CD4-positive, CD25-positive, alpha-beta regulatory T cell (primary cell): ENCODE results near the gene APOF. TPM values are rescaled to one million over a fixed set of nuclear protein-coding genes. Genes with fewer than 3 reads are reported as not detected.

Experiments used
- polyA plus RNA-seq, 4 donors: library from polyadenylated mRNA; unstranded; fragments of 300-500 nt; fragmentation: Illumina TruSeq; gene quantifications; one replicate each; pipeline ENCODE4 v1.2.3, GENCODE V29; 2021
- total RNA-seq: library from RNA; stranded (reverse); gene quantifications from one replicate; pipeline ENCODE4 v1.2.3, GENCODE V29; 2022

APOF gene
- total and polyA plus RNA-seq, 5 donors from 2014 or later, result not detected

Other genes with a start within 250 kb of the APOF start
- gene RPL41, start 246.2 kb downstream of the APOF start, total RNA-seq, result 4,134 TPM
- gene RPL41, start 246.2 kb downstream of the APOF start, polyA plus RNA-seq, result 1,000 to 10,000 TPM; 7,544 to 9,760 (median 8,849) TPM
- 11.0 TPM for gene ZC3H10, start 244.6 kb downstream of the APOF start, total RNA-seq
- gene ZC3H10, start 244.6 kb downstream of the APOF start, polyA plus RNA-seq, result 1 to 10 TPM; 1.7 to 3.7 (median 2.9) TPM
- gene ESYT1, start 234.6 kb downstream of the APOF start, total RNA-seq, result 190 TPM
- gene ESYT1, start 234.6 kb downstream of the APOF start, polyA plus RNA-seq, result 100 to 1,000 TPM; 249 to 395 (median 333) TPM
- 8.8 TPM for gene MYL6B, start 210.3 kb downstream of the APOF start, total RNA-seq
- gene MYL6B, start 210.3 kb downstream of the APOF start, polyA plus RNA-seq, result 10 to 100 TPM in 3 of 4 donors, 1 to 10 TPM in 1; 9.9 to 18.4 (median 11.3) TPM
- gene MYL6, start 204.5 kb downstream of the APOF start, total RNA-seq, result 933 TPM
- gene MYL6, start 204.5 kb downstream of the APOF start, polyA plus RNA-seq, result 1,000 to 10,000 TPM; 2,559 to 3,471 (median 2,992) TPM
- 153 TPM for gene SMARCC2, start 173.4 kb downstream of the APOF start, total RNA-seq
- gene SMARCC2, start 173.4 kb downstream of the APOF start, polyA plus RNA-seq, result 10 to 100 TPM; 46.3 to 64.1 (median 54.1) TPM
- gene RNF41, start 140.9 kb downstream of the APOF start, total RNA-seq, result 33.7 TPM
- 10 to 100 TPM; 39.2 to 45.8 (median 45.1) TPM for gene RNF41, start 140.9 kb downstream of the APOF start, polyA plus RNA-seq
- 16.9 TPM for gene NABP2, start 138.5 kb downstream of the APOF start, total RNA-seq
- 1 to 10 TPM; 4.1 to 6.8 (median 5.0) TPM for gene NABP2, start 138.5 kb downstream of the APOF start, polyA plus RNA-seq
- gene SLC39A5, start 132.8 kb downstream of the APOF start, total RNA-seq, result 2.0 TPM
- not detected for gene SLC39A5, start 132.8 kb downstream of the APOF start, polyA plus RNA-seq
- 40.1 TPM for gene ANKRD52, start 104.5 kb downstream of the APOF start, total RNA-seq
- gene ANKRD52, start 104.5 kb downstream of the APOF start, polyA plus RNA-seq, result 1 to 10 TPM; 5.0 to 7.5 (median 6.4) TPM
- 23.7 TPM for gene COQ10A, start 95.9 kb downstream of the APOF start, total RNA-seq
- gene COQ10A, start 95.9 kb downstream of the APOF start, polyA plus RNA-seq, result 10 to 100 TPM in 3 of 4 donors, 1 to 10 TPM in 1; 8.1 to 11.5 (median 11.0) TPM
- 173 TPM for gene CS, start 62.5 kb downstream of the APOF start, total RNA-seq
- 10 to 100 TPM; 69.3 to 85.8 (median 74.3) TPM for gene CS, start 62.5 kb downstream of the APOF start, polyA plus RNA-seq
- gene CNPY2, start 46.9 kb downstream of the APOF start, total RNA-seq, result 47.6 TPM
- 100 to 1,000 TPM; 139 to 166 (median 156) TPM for gene CNPY2, start 46.9 kb downstream of the APOF start, polyA plus RNA-seq
- 83.5 TPM for gene PAN2, start 28.9 kb downstream of the APOF start, total RNA-seq
- 10 to 100 TPM in 1 of 4 donors, 1 to 10 TPM in 3; 4.5 to 10.6 (median 7.3) TPM for gene PAN2, start 28.9 kb downstream of the APOF start, polyA plus RNA-seq
- 27.1 TPM for gene IL23A, start 24.0 kb downstream of the APOF start, total RNA-seq
- gene IL23A, start 24.0 kb downstream of the APOF start, polyA plus RNA-seq, result 10 to 100 TPM; 12.2 to 18.8 (median 16.8) TPM
- gene STAT2, start 2.8 kb downstream of the APOF start, total RNA-seq, result 190 TPM
- gene STAT2, start 2.8 kb downstream of the APOF start, polyA plus RNA-seq, result 10 to 100 TPM; 67.9 to 92.5 (median 79.8) TPM
- gene TIMELESS, start 86.6 kb upstream of the APOF start, total RNA-seq, result 7.3 TPM
- gene TIMELESS, start 86.6 kb upstream of the APOF start, polyA plus RNA-seq, result 1 to 10 TPM; 2.8 to 6.3 (median 4.6) TPM
- not detected for gene MIP, start 91.8 kb upstream of the APOF start, total RNA-seq
- under 1 TPM in 3 of 4 donors, not detected in 1; 0.07 to 0.24 (median 0.09) TPM for gene MIP, start 91.8 kb upstream of the APOF start, polyA plus RNA-seq
- 5.3 TPM for gene SPRYD4, start 105.7 kb upstream of the APOF start, total RNA-seq
- gene SPRYD4, start 105.7 kb upstream of the APOF start, polyA plus RNA-seq, result 1 to 10 TPM in 3 of 4 donors, under 1 TPM in 1; 0.64 to 2.0 (median 1.5) TPM
- gene GLS2, start 125.3 kb upstream of the APOF start, total RNA-seq, result 1.3 TPM
- gene GLS2, start 125.3 kb upstream of the APOF start, polyA plus RNA-seq, result 1 to 10 TPM in 2 of 4 donors, under 1 TPM in 2; 0.64 to 3.9 (median 2.3) TPM
- 3.1 TPM for gene RBMS2, start 159.0 kb upstream of the APOF start, total RNA-seq
- gene RBMS2, start 159.0 kb upstream of the APOF start, polyA plus RNA-seq, result under 1 TPM in 3 of 4 donors, not detected in 1; 0.14 to 0.41 (median 0.23) TPM